ENCODE data around the gene KRTAP1-3. TPM values are rescaled to one million over a fixed set of nuclear protein-coding genes. Genes with fewer than 3 reads are reported as not detected.

KRTAP1-3 gene
- polyA plus RNA-seq, 2 of the 4 experiments (the other 2 are of a cell fraction) = not detected

- no peak for DNase-seq (ENCODE audit: low read depth in 1 of 2, low spot score in 1 of 2)
- H3K4me1 ChIP-seq = no peaks in the 10 kb centered on the region
- 0 out of 3 replicates have a peak, but pooled peaks cover 5% of the 10 kb centered on the region for H3K9me3 ChIP-seq
- no peak for FAIRE-seq
- WGBS (ENCODE audit: missing lambda C conversion rate) = 88% methylated on average over 2 of the region's 2 CpGs
- ChIA-PET CTCF (interaction anchor here (1.0 kb wide), 1 partner anchor 25 kb away, joined by 3 read pairs; no protein-coding TSS in a partner anchor), POLR2A (no interaction called here)
- TF ChIP-seq MAFK (IDR thresholded peaks at IDR 0.05; ENCODE audit: partially characterized antibody) = peak; percentile 76
- no peak for TF ChIP-seq CTCF (IDR thresholded peaks at IDR 0.05)
- no peak for TF ChIP-seq HOXB13 (CRISPR knock-in tag; IDR thresholded peaks at IDR 0.05; ENCODE audit: low read depth)
- H3K27ac ChIP-seq = no peak overlapping the region
- H3K4me3 ChIP-seq = no peak overlapping the region
- no peak overlapping the region for H3K4me2 ChIP-seq
- no peak for ATAC-seq
Measured at GRCh38 chr17:40993084-40993483, 41.6 kb downstream of the KRTAP1-3 start.

- POLR2A ChIA-PET = no interaction called here
- Histone ChIP-seq H3K27ac (no peak overlapping the region), H3K9me3 (0 out of 3 replicates have a peak, but pooled peaks cover 5% of the 10 kb centered on the region), H3K4me1 (no peaks in the 10 kb centered on the region), H3K4me3 (no peak overlapping the region), H3K4me2 (no peak overlapping the region)
- no peak for TF ChIP-seq MAFK (IDR thresholded peaks at IDR 0.05; ENCODE audit: partially characterized antibody)
- no peak for TF ChIP-seq NFE2L2 (conservative IDR thresholded peaks at IDR 0.05; ENCODE audit: low read length)
- TF ChIP-seq RCOR1 (IDR thresholded peaks at IDR 0.05; ENCODE audit: low read depth, low read length) = no peak
- no peak for TF ChIP-seq TP53 (CRISPR knock-in tag; IDR thresholded peaks at IDR 0.05)
- no peak for TF ChIP-seq EHMT2 (IDR thresholded peaks at IDR 0.05; ENCODE audit: low read depth)
- no peak for TF ChIP-seq HMGXB4 (CRISPR knock-in tag; IDR thresholded peaks at IDR 0.05; ENCODE audit: borderline replicate concordance)
- TF ChIP-seq BCL3 (IDR thresholded peaks at IDR 0.05) = no peak
- TF ChIP-seq KDM1A (IDR thresholded peaks at IDR 0.05; ENCODE audit: low read depth) = no peak
- TF ChIP-seq MAZ (IDR thresholded peaks at IDR 0.05; ENCODE audit: borderline replicate concordance, low read depth, low read length) = no peak
- TF ChIP-seq HOXB13 (CRISPR knock-in tag; IDR thresholded peaks at IDR 0.05; ENCODE audit: low read depth) = no peak
- TF ChIP-seq GATA3 (IDR thresholded peaks at IDR 0.05; ENCODE audit: borderline replicate concordance) = no peak
- DNase-seq (ENCODE audit: low read depth in 1 of 2, low spot score in 1 of 2) (no peak), ATAC-seq (no peak), FAIRE-seq (peak; percentile 86)
- WGBS (ENCODE audit: missing lambda C conversion rate) = 77% methylated on average over 3 of the region's 3 CpGs
- CTCF ChIA-PET = no interaction called here
Measured at GRCh38 chr17:40992666-40993065, 42.0 kb downstream of the KRTAP1-3 start.

- DNase-seq (ENCODE audit: low read depth in 1 of 2, low spot score in 1 of 2) (no peak), ATAC-seq (no peak), FAIRE-seq (no peak)
- POLR2A ChIA-PET = no interaction called here
- H3K4me1 ChIP-seq = no peaks in the 10 kb centered on the region
- TF ChIP-seq CTCF (IDR thresholded peaks at IDR 0.05) = no peak
- no peak for TF ChIP-seq USF2 (IDR thresholded peaks at IDR 0.05)
- TF ChIP-seq TP53 (CRISPR knock-in tag; IDR thresholded peaks at IDR 0.05) = no peak
- TF ChIP-seq FOSL2 (IDR thresholded peaks at IDR 0.05) = no peak
- TF ChIP-seq FOSL2 (CRISPR knock-in tag; IDR thresholded peaks at IDR 0.05) = no peak
- TF ChIP-seq HES2 (IDR thresholded peaks at IDR 0.05) = no peak
- TF ChIP-seq ZSCAN20 (CRISPR knock-in tag; IDR thresholded peaks at IDR 0.05) = no peak
- TF ChIP-seq EP300 (IDR thresholded peaks at IDR 0.05) = no peak
- no peak for TF ChIP-seq E2F6 (IDR thresholded peaks at IDR 0.05; ENCODE audit: borderline replicate concordance, low read depth)
- TF ChIP-seq RFX5 (IDR thresholded peaks at IDR 0.05) = no peak
- no peak overlapping the region for H3K27ac ChIP-seq
- H3K4me2 ChIP-seq = no peak overlapping the region
- no peak overlapping the region for H3K4me3 ChIP-seq
- H3K9me3 ChIP-seq = 0 out of 3 replicates have a peak, but pooled peaks cover 5% of the 10 kb centered on the region
- CTCF ChIA-PET = interaction anchor here (0.7 to 1.5 kb wide), 4 partner anchors 31 to 675 kb away, joined by 3 to 4 read pairs (median 4); no protein-coding TSS in a partner anchor
- WGBS (ENCODE audit: missing lambda C conversion rate) = 67% methylated on average over 8 of the region's 8 CpGs
Measured at GRCh38 chr17:40986920-40987319, 47.8 kb downstream of the KRTAP1-3 start.
